GM18868 (cell line): ENCODE measurements around the gene NDUFS4.
"Not testable (repeated sequence)": the region's sequence is repeated elsewhere in the genome, so short reads cannot be mapped to it uniquely, and the experiment has no call there.

Experiments used
- ATAC-seq: cut with Tn5 transposase; IDR thresholded peaks from one replicate; pipeline ENCODE4 v1.9.1; 2021; ENCODE audit warnings: mild to moderate bottlenecking, moderate library complexity; ENCODE audit not compliant: unreplicated experiment

Gene NDUFS4

DNA sequence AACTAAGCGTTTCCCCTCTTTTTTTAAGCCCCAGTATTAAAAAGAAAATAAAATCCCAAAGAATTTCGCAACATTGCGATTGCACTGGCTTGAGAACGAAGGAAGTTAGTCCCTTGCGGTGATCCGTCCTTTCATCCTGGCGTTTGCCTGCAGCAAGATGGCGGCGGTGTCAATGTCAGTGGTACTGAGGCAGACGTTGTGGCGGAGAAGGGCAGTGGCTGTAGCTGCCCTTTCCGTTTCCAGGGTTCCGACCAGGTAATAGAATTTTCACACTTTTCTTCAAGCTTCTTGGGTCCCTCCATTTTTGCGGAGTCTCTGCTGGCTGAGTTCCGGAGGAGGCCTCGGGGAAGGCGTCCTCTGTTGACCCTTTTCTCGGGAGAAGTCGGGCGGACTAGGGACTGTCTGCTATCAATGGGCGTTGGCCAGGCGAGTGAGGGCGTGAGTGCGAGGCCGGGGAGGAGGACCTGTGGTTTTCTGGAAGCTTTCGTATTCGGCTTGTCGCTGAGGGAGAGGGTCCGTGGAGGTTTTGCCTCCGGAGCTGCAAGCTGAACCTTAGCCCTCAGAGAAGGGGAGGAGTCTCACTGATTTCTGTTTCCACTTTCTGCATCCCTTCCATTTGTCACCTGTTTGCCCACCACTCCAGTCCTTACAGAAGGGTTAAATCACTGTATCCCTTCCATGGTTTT is at the start of gene NDUFS4:
Gene NDUFS4 (plus strand): TSS at position 134 of the 686 bp plus-strand sequence. CDS start 24 bp downstream, at position 158.
- peak; percentile 95 for ATAC-seq

GRCh38 chr5:53512539-53512938 is 47.9 kb upstream of the NDUFS4 start:
- no peak for ATAC-seq

DNA sequence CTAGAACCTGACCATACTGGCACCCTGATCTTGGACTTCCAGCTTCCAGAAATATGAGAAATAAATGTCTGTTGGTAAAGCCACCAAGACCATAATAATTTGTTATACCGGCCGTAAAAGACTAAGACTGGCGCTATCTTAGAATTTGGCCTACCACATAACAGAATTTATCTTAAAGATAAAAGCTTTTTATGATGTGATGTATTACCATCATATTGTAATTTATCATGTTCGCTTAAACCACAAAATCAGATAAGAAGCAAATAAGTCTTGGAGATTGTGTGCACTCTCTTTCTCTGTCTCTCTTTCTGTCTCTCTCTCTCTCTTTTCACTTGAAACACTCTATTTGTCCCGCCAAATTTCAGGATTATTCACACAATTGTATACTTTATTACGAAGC is 44.5 kb upstream of the NDUFS4 start:
- no peak for ATAC-seq

GRCh38 chr5:53520813-53521212 is 39.6 kb upstream of the NDUFS4 start:
- no peak for ATAC-seq

DNA sequence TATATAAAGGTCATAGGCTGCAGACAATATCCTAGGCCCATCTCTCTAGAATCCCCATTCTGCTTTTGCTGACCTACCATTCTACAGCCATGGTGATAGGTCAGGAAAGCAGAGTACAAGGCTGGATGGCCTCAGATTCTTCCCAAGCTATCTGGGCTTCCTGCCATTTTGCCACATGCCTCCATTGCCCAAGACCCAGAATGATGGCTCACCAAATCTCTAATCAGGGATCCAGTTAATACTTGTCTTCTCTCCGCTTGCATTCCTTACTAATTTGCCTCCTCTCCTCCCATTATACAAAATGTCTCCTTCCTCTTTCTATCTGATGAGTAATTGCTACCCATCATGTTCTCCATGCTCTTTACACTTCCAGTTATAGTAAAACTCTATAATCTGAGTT is 22.7 kb upstream of the NDUFS4 start:
- ATAC-seq = no peak

DNA sequence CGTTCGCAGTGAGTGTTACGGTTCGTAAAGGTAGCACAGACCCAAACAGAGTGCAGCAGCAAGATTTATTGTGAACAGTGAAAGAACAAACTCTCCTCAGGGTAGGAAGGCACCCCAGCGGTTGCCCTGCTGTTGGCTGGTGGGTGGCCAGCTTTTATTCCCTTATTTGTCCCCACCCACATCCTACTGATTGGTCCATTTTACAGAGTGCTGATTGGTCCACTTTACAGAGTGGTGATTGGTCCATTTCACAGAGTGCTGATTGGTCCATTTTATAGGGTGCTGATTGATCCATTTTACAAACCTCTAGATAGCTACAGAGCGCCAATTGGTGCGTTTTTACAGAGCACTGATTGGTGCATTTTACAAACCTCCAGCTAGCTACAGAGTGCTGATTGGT is 19.7 kb upstream of the NDUFS4 start:
- not testable (repeated sequence) for ATAC-seq

GRCh38 chr5:53541859-53542258 is 18.6 kb upstream of the NDUFS4 start:
- no peak for ATAC-seq

- no peak for ATAC-seq
Observed at GRCh38 chr5:53542926-53543325, 17.5 kb upstream of the NDUFS4 start.

GRCh38 chr5:53543401-53543800 is 17.0 kb upstream of the NDUFS4 start:
- no peak for ATAC-seq

DNA sequence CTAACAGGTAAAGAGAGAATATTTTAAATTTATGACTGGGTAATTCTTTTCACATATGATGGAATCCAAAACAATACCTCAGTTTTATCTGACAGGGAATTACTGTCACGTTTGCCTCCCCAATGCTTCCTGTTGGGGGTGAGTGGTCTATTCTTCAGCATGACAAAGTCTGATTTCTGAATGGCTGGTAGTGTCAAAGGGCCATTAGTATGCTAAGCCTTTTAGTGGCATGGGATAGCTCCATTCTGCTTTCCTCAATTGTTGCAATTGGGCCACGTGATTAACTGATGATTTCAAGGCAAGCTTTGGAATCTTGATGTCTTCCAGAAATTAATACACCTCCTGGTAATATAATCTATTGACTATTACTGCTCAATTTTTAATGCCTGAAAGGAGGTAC is 14.7 kb upstream of the NDUFS4 start:
- ATAC-seq = no peak

GRCh38 chr5:53547226-53547625 is 13.2 kb upstream of the NDUFS4 start:
- no peak for ATAC-seq

DNA sequence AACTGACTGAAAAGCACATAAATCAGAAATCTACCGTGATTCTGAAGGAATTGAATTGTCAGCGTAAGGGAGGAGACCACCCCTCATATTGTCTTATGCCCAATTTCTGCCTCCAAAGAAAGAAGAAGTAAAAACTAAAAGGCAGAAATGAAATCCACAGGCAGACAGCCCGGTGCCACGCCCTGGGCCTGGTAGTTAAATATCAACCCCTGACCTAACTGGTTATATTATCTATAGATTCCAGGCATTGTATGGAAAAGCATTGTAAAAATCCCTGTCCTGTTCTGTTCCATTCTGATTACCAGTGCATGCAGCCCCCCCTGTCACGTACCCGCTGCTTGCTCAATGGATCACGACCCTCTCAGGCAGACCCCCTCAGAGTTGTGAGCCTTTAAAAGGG is 11.9 kb upstream of the NDUFS4 start:
- not testable (repeated sequence) for ATAC-seq

DNA sequence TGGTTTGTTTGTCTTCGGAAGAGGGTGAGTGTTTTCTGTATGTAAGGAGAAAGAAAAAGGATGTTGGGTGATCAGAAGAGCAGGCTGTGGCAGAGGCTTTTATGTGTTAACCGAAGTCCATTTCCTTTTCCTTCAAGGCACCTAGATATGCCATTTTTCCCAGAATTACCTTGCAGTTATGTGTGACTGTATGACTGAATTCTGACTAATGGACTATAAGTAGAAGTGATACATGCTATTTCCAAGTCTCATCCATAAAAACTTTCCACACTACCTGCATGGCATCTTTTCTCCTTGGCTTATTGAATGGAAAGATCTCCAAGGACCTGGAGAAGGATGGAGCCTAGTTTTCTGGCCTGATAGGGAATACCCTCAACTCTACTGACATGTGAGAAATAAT is 10.6 kb upstream of the NDUFS4 start:
- no peak for ATAC-seq

GRCh38 chr5:53552561-53552960 is 7.9 kb upstream of the NDUFS4 start:
- ATAC-seq = no peak

- no peak for ATAC-seq
Observed at GRCh38 chr5:53554444-53554843, 6.0 kb upstream of the NDUFS4 start.

- ATAC-seq = no peak
Observed at GRCh38 chr5:53555160-53555559, 5.3 kb upstream of the NDUFS4 start.

- no peak for ATAC-seq
Observed at GRCh38 chr5:53556001-53556400, 4.4 kb upstream of the NDUFS4 start.

GRCh38 chr5:53557386-53557785 is 3.1 kb upstream of the NDUFS4 start:
- ATAC-seq = no peak

- ATAC-seq = no peak
Observed at GRCh38 chr5:53558966-53559365, 1.5 kb upstream of the NDUFS4 start.

- peak; percentile 12 for ATAC-seq
Observed at GRCh38 chr5:53560028-53560427, 411 bp upstream of the NDUFS4 start.

- ATAC-seq = no peak
Observed at GRCh38 chr5:53568401-53568800, 8.0 kb downstream of the NDUFS4 start.

DNA sequence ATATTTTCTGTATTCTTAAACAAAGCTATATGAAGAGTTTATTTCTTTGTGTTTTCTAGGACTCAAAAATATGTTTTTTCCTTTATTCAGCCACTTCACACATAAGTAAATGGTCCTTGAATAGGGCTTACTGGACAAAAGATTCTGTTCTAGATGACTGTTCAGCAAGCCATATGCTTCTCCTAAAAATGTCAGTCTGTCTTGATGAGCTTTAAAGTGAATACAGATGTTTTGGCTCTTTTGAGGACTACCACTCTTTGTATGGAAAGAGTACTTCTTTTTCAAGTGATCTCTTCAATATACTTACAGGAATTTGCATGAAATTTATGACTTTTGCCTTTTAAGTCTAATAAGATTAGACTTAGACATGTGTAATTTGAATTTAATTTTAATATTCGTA is 8.4 kb downstream of the NDUFS4 start:
- ATAC-seq = no peak

- ATAC-seq = no peak
Observed at GRCh38 chr5:53569453-53569852, 9.0 kb downstream of the NDUFS4 start.
